ENCODE measurements around the gene AAMP. TPM values are rescaled to one million over a fixed set of nuclear protein-coding genes. Genes with fewer than 3 reads are reported as not detected.

AAMP gene
- total RNA-seq, 2 experiments from 2014 or later, result 68.7 to 97.0 TPM

DNA sequence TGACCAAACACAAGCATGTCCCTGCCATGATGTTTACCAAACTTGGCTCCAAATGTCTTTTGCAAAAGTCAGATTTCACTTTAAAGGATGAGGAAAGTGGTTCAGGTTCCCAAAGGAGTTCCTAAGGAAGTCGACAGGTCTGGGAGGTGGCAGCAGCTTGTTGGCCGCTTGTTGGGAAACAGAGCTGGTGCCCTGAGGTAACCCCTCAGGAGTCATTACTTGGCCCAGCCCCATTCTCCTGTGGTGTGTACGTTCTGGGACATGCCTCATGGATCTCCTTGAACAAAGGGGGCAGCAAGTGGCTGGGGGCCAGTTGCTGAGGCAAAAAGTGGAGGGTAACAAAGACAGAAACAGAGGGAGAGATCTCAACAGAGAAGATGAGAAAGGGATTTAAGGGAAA lies 11.5 kb upstream of the AAMP start:
- ChIA-PET CTCF (ENCODE audit: unreplicated experiment) (interaction anchor here (0.6 kb wide), 1 partner anchor 81 kb away, joined by 3 read pairs; no protein-coding TSS in a partner anchor), POLR2A (interaction anchor here (0.8 kb wide), 1 partner anchor 60 kb away, joined by 3 read pairs; no protein-coding TSS in a partner anchor)
- no peaks in the 10 kb centered on the region for H3K9me3 ChIP-seq (ENCODE audit: low read length)
- H3K36me3 ChIP-seq (ENCODE audit: insufficient read depth, low read length), result peaks cover 63% of the 10 kb centered on the region
- no TSS peak for BruUV-seq (replicated peaks)
- H3K9me2 ChIP-seq (ENCODE audit: insufficient read depth, low read length), result no peaks in the 10 kb centered on the region
- H2AFZ ChIP-seq (ENCODE audit: low read length), result no peak overlapping the region
- H4K20me1 ChIP-seq (ENCODE audit: insufficient read depth, low read length), result no peaks in the 10 kb centered on the region
- no peak overlapping the region for H3K27ac ChIP-seq (ENCODE audit: low read depth, low read length, poor library complexity, severe bottlenecking)
- DNase-seq (ENCODE audit: low spot score), result no peak
- peaks cover 17% of the 10 kb centered on the region for H3K4me1 ChIP-seq (ENCODE audit: insufficient read depth, low read length, poor library complexity, severe bottlenecking)
- no peak overlapping the region for H3K4me2 ChIP-seq (ENCODE audit: low read length)
- no peak overlapping the region for H3K4me3 ChIP-seq (ENCODE audit: low read depth, low read length, poor library complexity, severe bottlenecking)
- TF ChIP-seq, protein P1, sequence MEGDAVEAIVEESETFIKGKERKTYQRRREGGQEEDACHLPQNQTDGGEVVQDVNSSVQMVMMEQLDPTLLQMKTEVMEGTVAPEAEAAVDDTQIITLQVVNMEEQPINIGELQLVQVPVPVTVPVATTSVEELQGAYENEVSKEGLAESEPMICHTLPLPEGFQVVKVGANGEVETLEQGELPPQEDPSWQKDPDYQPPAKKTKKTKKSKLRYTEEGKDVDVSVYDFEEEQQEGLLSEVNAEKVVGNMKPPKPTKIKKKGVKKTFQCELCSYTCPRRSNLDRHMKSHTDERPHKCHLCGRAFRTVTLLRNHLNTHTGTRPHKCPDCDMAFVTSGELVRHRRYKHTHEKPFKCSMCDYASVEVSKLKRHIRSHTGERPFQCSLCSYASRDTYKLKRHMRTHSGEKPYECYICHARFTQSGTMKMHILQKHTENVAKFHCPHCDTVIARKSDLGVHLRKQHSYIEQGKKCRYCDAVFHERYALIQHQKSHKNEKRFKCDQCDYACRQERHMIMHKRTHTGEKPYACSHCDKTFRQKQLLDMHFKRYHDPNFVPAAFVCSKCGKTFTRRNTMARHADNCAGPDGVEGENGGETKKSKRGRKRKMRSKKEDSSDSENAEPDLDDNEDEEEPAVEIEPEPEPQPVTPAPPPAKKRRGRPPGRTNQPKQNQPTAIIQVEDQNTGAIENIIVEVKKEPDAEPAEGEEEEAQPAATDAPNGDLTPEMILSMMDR (conservative IDR thresholded peaks at IDR 0.05; ENCODE audit: low read length), result no peak
- TF ChIP-seq EZH2phosphoT487 (IDR thresholded peaks at IDR 0.05; ENCODE audit: borderline replicate concordance, low read depth, low read length), result no peak
- H3K79me2 ChIP-seq (ENCODE audit: insufficient read depth, low read depth, low read length), result peaks cover 20% of the 10 kb centered on the region; the same call in 1 of the 2 replicates
- intact Hi-C loops (cut with micrococcal nuclease; ENCODE audit: unreplicated experiment), result no loop called here

GRCh38 chr2:218280260-218280870 lies 10.4 kb upstream of the AAMP start:
- peaks cover 74% of the 10 kb centered on the region for H3K36me3 ChIP-seq (ENCODE audit: insufficient read depth, low read length)
- peaks cover 9% of the 10 kb centered on the region; the same call in 1 of the 2 replicates for H3K79me2 ChIP-seq (ENCODE audit: insufficient read depth, low read depth, low read length)
- ChIA-PET POLR2A (interaction anchor here (0.6 to 0.8 kb wide), 2 partner anchors 59 to 1112 kb away, joined by 3 to 4 read pairs; no protein-coding TSS in a partner anchor), CTCF (ENCODE audit: unreplicated experiment) (no interaction called here)
- H3K27ac ChIP-seq (ENCODE audit: low read depth, low read length, poor library complexity, severe bottlenecking), result no peak overlapping the region
- no peak overlapping the region for H2AFZ ChIP-seq (ENCODE audit: low read length)
- no peak for TF ChIP-seq EZH2phosphoT487 (IDR thresholded peaks at IDR 0.05; ENCODE audit: borderline replicate concordance, low read depth, low read length)
- H3K9me2 ChIP-seq (ENCODE audit: insufficient read depth, low read length), result no peaks in the 10 kb centered on the region
- no peaks in the 10 kb centered on the region for H3K9me3 ChIP-seq (ENCODE audit: low read length)
- BruUV-seq (replicated peaks), result no TSS peak
- intact Hi-C loops (cut with micrococcal nuclease; ENCODE audit: unreplicated experiment), result no loop called here
- no peak for DNase-seq (ENCODE audit: low spot score)
- H3K4me3 ChIP-seq (ENCODE audit: low read depth, low read length, poor library complexity, severe bottlenecking), result no peak overlapping the region
- no peak overlapping the region for H3K4me2 ChIP-seq (ENCODE audit: low read length)
- no peaks in the 10 kb centered on the region for H4K20me1 ChIP-seq (ENCODE audit: insufficient read depth, low read length)
- H3K4me1 ChIP-seq (ENCODE audit: insufficient read depth, low read length, poor library complexity, severe bottlenecking), result peaks cover 6% of the 10 kb centered on the region

GRCh38 chr2:218278531-218279360 lies 8.8 kb upstream of the AAMP start:
- DNase-seq (ENCODE audit: low spot score), result no peak
- Histone ChIP-seq H3K9me3 (ENCODE audit: low read length) (no peaks in the 10 kb centered on the region), H3K4me3 (ENCODE audit: low read depth, low read length, poor library complexity, severe bottlenecking) (no peak overlapping the region), H3K27ac (ENCODE audit: low read depth, low read length, poor library complexity, severe bottlenecking) (no peak overlapping the region), H3K4me2 (ENCODE audit: low read length) (no peak overlapping the region), H4K20me1 (ENCODE audit: insufficient read depth, low read length) (no peaks in the 10 kb centered on the region), H3K4me1 (ENCODE audit: insufficient read depth, low read length, poor library complexity, severe bottlenecking) (no peaks in the 10 kb centered on the region), H3K36me3 (ENCODE audit: insufficient read depth, low read length) (peaks cover 90% of the 10 kb centered on the region), H3K79me2 (ENCODE audit: insufficient read depth, low read depth, low read length) (no peaks in the 10 kb centered on the region), H2AFZ (ENCODE audit: low read length) (no peak overlapping the region), H3K9me2 (ENCODE audit: insufficient read depth, low read length) (no peaks in the 10 kb centered on the region)
- POLR2A ChIA-PET, result no interaction called here
- no TSS peak for BruUV-seq (replicated peaks)
- intact Hi-C loops (cut with micrococcal nuclease; ENCODE audit: unreplicated experiment), result no loop called here
- CTCF ChIA-PET (ENCODE audit: unreplicated experiment), result no interaction called here
- TF ChIP-seq, protein P1 (conservative IDR thresholded peaks at IDR 0.05; ENCODE audit: low read length), result no peak
- no peak for TF ChIP-seq EZH2phosphoT487 (IDR thresholded peaks at IDR 0.05; ENCODE audit: borderline replicate concordance, low read depth, low read length)
